Esophagus (tissue), 2 donors: ENCODE measurements around the gene HLA-DRB1. TPM values are rescaled to one million over a fixed set of nuclear protein-coding genes. Genes with fewer than 3 reads are reported as not detected.
"Not testable (repeated sequence)": the region's sequence is repeated elsewhere in the genome, so short reads cannot be mapped to it uniquely, and the experiment has no call there.

Experiments
- H3K27ac ChIP-seq, 2 donors: one replicate each; pipeline ENCODE4 v1.5.1; 2013; ENCODE audit warnings: low read depth in 2 of 2, mild to moderate bottlenecking in 2 of 2, inconsistent platforms in 1 of 2, low read length in 1 of 2, moderate library complexity in 1 of 2
- H3K27me3 ChIP-seq, 2 donors: one replicate each; pipeline ENCODE4 v1.6.1; 2013; ENCODE audit warnings: low read length in 2 of 2, control low read depth in 1 of 2, mild to moderate bottlenecking in 1 of 2; ENCODE audit not compliant: insufficient read depth in 2 of 2, control insufficient read depth in 1 of 2
- H3K36me3 ChIP-seq, 2 donors: one replicate each; pipeline ENCODE4 v1.6.1; 2013; ENCODE audit warnings: low read length in 1 of 2; ENCODE audit not compliant: control insufficient read depth in 2 of 2, insufficient read depth in 2 of 2
- H3K4me1 ChIP-seq, 2 donors: one replicate each; pipeline ENCODE4 v1.6.1; 2013; ENCODE audit warnings: low read length in 1 of 2; ENCODE audit not compliant: control insufficient read depth in 2 of 2, insufficient read depth in 2 of 2
- H3K4me3 ChIP-seq, 2 donors: one replicate each; pipeline ENCODE4 v1.5.1; 2013; ENCODE audit warnings: low read length in 2 of 2, mild to moderate bottlenecking in 2 of 2, low read depth in 1 of 2, moderate library complexity in 1 of 2
- H3K9me3 ChIP-seq, 2 donors: one replicate each; pipeline ENCODE4 v1.6.1; 2013; ENCODE audit warnings: mild to moderate bottlenecking in 2 of 2, low read depth in 1 of 2, low read length in 1 of 2, moderate library complexity in 1 of 2; ENCODE audit not compliant: control insufficient read depth in 2 of 2, insufficient read depth in 1 of 2
- WGBS, 2 donors: extraction: QIAGEN DNeasy Blood & Tissue Kit; methylation state at CpG; one replicate each; pipeline ENCODE4 v1.1.7; 2013; 5-methylcytosine and 5-hydroxymethylcytosine counted together
- polyA plus RNA-seq, 2 donors: library from polyadenylated mRNA; stranded (reverse); fragments of 200-250 nt; gene quantifications; one replicate each; pipeline ENCODE4 v1.2.3, GENCODE V29; 2013
- donor health status: healthy with polysubstance abuse.
- donor health status: Bipolar disorder and iron deficiency.

Gene HLA-DRB1
- polyA plus RNA-seq, 2 donors: 7.7 to 40.3 TPM

DNA sequence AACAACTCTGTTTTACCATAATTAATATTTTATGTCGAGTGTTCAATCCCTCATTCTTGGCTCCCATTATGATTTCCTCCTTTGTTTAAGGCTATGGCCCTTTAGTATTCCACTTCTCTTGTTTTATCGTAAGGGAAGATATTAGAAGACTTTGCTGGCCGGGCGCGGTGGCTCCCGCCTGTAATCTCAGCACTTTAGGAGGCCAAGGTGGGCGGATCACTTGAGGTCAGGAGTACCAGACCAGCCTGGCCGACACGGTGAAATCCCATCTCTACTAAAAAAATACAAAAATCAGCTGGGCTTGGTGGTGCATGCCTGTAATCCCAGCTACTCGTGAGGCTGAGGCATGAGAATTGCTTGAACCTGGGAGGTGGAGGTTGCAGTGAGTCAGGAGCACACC is 1.1 kb upstream of the HLA-DRB1 start:
- not testable (repeated sequence) for H3K4me1 ChIP-seq, H3K4me3 ChIP-seq, H3K27ac ChIP-seq, H3K36me3 ChIP-seq, H3K9me3 ChIP-seq, H3K27me3 ChIP-seq
- 67% methylated on average over 3 of the region's 10 CpGs; no CpG with 5 or more reads in 1 of the 2 donors for WGBS, 2 donors

DNA sequence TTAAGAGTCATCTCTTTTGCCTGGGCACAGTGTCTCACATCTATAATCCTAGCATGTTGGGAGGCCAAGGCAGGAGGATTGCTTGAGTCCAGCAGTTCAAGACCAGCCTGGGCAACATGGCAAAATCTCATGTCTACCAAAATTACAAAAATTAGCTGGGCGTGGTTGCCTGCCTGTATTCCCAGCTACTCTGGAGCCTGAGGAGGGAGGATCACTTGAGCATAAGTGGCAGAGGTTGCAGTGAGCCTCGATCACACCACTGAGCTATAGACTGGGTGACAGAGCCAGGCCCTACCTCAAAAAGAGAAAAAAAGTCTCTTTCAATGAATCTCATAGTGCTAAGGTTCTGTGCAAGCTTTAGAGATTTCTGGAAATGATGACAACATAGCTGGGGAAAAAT is 1.5 kb downstream of the HLA-DRB1 start:
- Histone ChIP-seq H3K4me3 (no peak overlapping the region), H3K27me3 (no peaks in the 10 kb centered on the region), H3K4me1 (no peaks in the 10 kb centered on the region), H3K27ac (no peak overlapping the region), H3K9me3 (no peaks in the 10 kb centered on the region), H3K36me3 (no peaks in the 10 kb centered on the region)
- WGBS, 2 donors: 81 to 87% methylated on average over 2 of the region's 2 CpGs

DNA sequence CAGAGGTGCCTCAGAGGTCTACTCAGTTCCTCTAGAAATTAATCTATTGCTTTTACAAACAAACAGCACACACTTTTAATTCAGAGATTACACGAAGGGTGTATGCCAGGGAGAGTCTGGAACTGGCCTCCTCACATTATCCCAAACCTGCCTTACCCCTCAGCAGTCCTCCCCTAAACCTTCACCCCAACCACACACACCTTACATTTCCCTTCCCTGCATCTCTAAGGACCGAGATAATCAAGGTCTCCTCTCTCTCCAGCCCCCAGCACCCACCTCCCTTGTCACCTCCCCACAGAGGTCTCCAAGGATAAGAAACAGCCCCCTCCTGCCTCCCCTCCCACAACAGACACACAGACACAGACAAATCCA is 6.1 kb downstream of the HLA-DRB1 start:
- WGBS, 2 donors: 2 to 6% methylated on average over 2 of the region's 2 CpGs
- H3K27ac ChIP-seq: no peak overlapping the region
- H3K4me1 ChIP-seq: no peaks in the 10 kb centered on the region
- H3K36me3 ChIP-seq: no peaks in the 10 kb centered on the region
- no peaks in the 10 kb centered on the region for H3K9me3 ChIP-seq
- no peak overlapping the region for H3K4me3 ChIP-seq
- H3K27me3 ChIP-seq: no peaks in the 10 kb centered on the region

DNA sequence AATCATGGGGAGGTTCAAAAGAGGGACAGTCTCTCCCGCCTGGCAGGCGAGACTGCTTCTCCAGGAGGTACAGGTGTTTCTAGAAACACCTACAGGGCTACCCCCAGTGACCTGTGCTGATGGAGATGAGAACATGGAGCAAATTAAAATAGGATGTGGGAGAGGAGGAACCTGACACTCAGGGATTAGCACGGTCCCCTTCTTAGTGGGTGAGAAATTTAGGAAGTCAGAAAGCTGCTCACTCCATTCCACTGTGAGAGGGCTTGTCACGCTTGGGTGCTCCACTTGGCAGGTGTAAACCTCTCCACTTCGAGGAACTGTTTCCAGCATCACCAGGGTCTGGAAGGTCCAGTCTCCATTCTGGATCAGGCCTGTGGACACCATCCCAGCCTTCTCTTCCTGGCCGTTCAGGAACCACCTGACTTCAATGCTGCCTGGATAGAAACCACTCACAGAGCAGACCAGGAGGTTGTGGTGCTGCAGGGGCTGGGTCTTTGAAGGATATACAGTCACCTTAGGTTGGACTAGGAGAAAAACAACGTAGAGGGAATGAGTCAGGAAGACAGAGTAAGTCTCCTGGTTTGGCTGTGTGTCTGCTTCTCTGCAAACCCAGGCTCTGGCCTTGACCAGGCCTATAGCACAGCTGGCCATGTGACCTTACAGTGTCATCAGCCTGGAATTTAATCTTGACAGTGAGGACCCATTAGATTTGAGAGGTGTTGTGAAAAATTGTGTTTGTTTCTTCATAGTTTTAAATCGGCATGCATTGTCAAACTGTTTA is 8.1 kb downstream of the HLA-DRB1 start:
- H3K4me1 ChIP-seq: no peaks in the 10 kb centered on the region
- H3K36me3 ChIP-seq: no peaks in the 10 kb centered on the region
- WGBS, 2 donors: 27 to 30% methylated on average over 8 of the region's 8 CpGs
- no peaks in the 10 kb centered on the region for H3K9me3 ChIP-seq
- no peak overlapping the region for H3K27ac ChIP-seq
- H3K4me3 ChIP-seq: no peak overlapping the region
- H3K27me3 ChIP-seq: no peaks in the 10 kb centered on the region

DNA sequence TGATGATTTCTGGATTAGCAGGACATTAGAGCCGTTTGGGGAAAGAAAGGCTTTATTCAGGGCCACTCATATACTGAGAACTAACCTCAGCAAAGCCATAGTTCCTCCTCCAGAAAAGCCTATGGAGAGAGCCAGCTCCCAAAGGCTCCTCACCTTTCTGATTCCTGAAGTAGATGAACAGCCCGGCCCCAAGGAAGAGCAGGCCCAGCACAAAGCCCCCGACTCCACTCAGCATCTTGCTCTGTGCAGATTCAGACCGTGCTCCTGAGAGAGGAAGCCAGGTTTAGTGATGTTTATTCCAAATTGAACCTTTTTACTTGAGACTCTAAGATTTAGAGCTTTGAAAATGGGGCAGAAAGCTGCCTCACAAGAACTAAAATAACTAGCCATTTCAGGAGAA is 9.1 kb downstream of the HLA-DRB1 start:
- H3K4me1 ChIP-seq: no peaks in the 10 kb centered on the region
- H3K4me3 ChIP-seq: no peak overlapping the region
- no peaks in the 10 kb centered on the region for H3K36me3 ChIP-seq
- WGBS, 2 donors: 82 to 85% methylated on average over 4 of the region's 4 CpGs
- H3K27me3 ChIP-seq: no peaks in the 10 kb centered on the region
- H3K27ac ChIP-seq: no peak overlapping the region
- H3K9me3 ChIP-seq: no peaks in the 10 kb centered on the region

DNA sequence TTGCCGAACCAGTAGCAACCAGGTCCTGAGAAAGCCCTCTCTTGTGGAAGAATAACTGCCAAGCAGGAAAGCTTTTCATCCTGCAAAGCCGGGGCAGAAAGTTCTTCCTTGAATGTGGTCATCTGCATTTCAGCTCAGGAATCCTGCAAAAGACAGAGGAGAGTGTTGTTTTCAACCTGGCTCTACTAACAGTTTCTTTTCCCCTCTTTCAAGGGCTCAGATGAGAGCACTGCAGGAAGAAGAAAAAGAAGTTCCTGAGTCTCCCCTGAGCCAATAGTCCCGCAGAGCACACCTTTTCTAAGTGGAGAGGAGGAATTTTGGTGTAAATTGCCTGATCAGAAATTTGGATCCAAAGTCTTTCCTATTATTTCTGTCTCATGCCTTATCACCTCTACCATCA is 10.7 kb downstream of the HLA-DRB1 start:
- no peak overlapping the region for H3K4me3 ChIP-seq
- WGBS, 2 donors: 0 to 4% methylated on average over 3 of the region's 3 CpGs
- H3K27me3 ChIP-seq: no peaks in the 10 kb centered on the region
- H3K27ac ChIP-seq: no peak overlapping the region
- H3K36me3 ChIP-seq: no peaks in the 10 kb centered on the region
- no peaks in the 10 kb centered on the region for H3K9me3 ChIP-seq
- H3K4me1 ChIP-seq: no peaks in the 10 kb centered on the region

DNA sequence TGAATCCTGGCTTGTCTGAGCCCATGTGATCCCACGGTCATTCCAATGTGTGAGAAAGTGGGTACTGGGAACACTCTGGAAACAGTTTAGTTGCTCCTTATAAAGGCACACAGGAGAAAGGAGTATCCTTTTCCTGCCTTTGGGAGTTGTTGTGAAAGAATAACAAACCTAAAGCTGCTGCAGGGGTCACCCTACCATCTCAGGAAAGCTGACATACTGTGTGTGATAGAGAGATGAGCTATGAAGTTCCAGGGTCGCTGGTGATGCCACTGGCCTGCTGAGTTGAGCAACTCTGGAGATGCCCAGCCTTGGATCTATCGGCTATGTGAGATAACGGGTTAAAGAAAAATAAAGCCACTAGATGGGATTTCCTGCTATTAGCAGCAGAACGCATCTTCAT is 12.2 kb downstream of the HLA-DRB1 start:
- H3K36me3 ChIP-seq, H3K27ac ChIP-seq, H3K4me3 ChIP-seq, H3K4me1 ChIP-seq, H3K9me3 ChIP-seq, H3K27me3 ChIP-seq: not testable (repeated sequence)
- WGBS, 2 donors: 22 to 27% methylated on average over 5 of the region's 5 CpGs

DNA sequence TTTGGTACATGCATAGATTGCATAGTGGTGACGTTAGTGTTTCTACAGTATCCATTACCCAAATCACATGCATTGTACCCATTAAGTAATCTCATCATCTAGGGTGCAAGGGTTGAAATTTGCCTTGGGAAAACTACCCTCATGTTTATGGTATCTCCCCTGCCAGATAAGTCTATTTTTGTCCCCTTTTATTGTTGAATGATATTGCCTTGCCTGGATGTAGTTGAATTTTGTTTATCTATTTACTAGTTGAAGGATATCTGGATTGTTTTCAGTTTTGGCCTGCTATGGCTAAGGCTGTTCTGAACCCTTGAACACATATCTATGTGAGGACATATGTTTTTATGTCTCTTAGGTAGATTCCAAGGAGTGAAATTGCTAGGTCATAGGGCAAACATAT is 13.4 kb downstream of the HLA-DRB1 start:
- Histone ChIP-seq H3K4me1 (no peaks in the 10 kb centered on the region), H3K27me3 (no peaks in the 10 kb centered on the region), H3K27ac (no peak overlapping the region), H3K9me3 (no peaks in the 10 kb centered on the region), H3K36me3 (no peaks in the 10 kb centered on the region), H3K4me3 (no peak overlapping the region)
- 88 to 90% methylated on average over 1 of the region's 1 CpG for WGBS, 2 donors

DNA sequence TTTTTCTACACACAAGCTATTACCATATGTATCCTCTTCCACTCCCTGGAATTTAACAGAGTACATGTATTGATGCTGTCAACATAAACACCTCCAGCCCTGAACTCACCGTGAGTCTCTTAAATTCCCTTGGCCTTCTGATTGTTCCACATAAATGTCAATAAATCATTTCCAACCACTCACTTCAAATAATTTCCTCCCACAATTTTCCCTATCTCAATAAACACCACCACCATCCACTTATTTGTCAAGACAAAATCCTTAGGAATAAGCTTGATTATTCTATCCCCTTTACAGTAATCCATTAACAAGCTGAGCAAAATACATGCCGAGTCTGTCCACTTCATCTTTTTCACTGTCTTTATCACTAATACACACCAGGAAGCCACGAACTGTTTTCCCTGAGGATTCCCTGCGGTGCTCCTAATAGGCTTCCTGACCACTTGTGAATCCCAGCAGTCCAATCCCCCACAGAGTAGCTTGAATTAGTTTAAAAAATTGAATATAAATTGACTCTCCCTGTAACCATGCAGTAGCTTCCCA is 19.2 kb downstream of the HLA-DRB1 start:
- Histone ChIP-seq H3K9me3 (no peaks in the 10 kb centered on the region), H3K27me3 (no peaks in the 10 kb centered on the region), H3K4me1 (no peaks in the 10 kb centered on the region), H3K27ac (no peak overlapping the region), H3K36me3 (no peaks in the 10 kb centered on the region), H3K4me3 (no peak overlapping the region)
- 32 to 33% methylated on average over 2 to 3 of the region's 4 CpGs for WGBS, 2 donors

DNA sequence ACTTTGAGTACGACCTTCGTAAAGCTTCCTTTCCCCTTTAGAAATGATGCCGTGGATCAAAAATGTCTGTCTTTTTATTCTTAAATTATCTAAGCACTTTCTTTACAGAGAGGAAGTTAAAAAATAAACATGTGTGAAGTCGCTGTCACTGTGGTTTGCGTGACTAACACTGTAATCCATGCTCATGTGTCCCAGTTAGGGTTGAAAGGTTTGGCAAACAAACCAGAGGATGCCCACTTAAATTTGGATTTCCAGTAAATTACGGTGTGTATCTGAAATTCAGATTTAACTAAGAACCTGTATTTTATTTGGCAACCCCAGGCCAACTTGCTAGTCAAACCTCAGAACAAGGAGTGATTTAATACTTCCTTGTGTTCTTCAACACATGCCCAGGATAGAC is 21.1 kb downstream of the HLA-DRB1 start:
- Histone ChIP-seq H3K4me3 (no peak overlapping the region), H3K27ac (no peak overlapping the region), H3K36me3 (no peaks in the 10 kb centered on the region), H3K4me1 (no peaks in the 10 kb centered on the region), H3K9me3 (no peaks in the 10 kb centered on the region), H3K27me3 (no peaks in the 10 kb centered on the region)
- WGBS, 2 donors: 0 to 12% methylated on average over 4 of the region's 6 CpGs
